ENCODE data around the gene IQSEC1. TPM values are rescaled to one million over a fixed set of nuclear protein-coding genes. Genes with fewer than 3 reads are reported as not detected.

The IQSEC1 gene
- total and polyA plus RNA-seq, 10 of the 15 experiments (the other 5 are each of a cell fraction or from before 2014, with no cell fraction given): 0.92 to 55.2 (median 8.5) TPM

DNA sequence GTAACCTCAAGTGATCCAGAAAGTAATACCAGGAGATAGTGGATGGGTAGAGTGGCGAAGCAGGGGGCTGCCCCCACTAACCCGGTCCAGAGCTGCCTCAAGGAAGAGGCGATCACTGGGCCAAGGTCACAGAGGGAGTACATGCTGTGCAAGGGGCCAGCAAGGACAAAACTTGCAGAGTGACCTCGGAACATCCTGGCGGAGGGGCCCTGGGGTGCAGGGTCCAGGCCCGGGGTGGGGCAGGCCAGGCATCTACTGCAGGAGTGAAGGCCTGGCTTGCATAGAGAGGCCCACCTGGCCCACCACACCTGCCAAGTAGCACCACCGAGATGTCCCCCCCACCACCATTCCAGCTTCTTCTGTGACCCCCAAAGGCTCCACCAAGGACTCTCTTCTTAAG, 17.6 kb downstream of the IQSEC1 start (continued):
- no peak for TF ChIP-seq E2F8 (IDR thresholded peaks at IDR 0.05; ENCODE audit: low read depth, partially characterized antibody)
- TF ChIP-seq NFIC (IDR thresholded peaks at IDR 0.05; ENCODE audit: low read depth, low read length): no peak
- TF ChIP-seq RELA (IDR thresholded peaks at IDR 0.05; ENCODE audit: borderline replicate concordance, partially characterized antibody): no peak
- TF ChIP-seq CHD2 (IDR thresholded peaks at IDR 0.05; ENCODE audit: borderline replicate concordance, low read depth, low read length): no peak

DNA sequence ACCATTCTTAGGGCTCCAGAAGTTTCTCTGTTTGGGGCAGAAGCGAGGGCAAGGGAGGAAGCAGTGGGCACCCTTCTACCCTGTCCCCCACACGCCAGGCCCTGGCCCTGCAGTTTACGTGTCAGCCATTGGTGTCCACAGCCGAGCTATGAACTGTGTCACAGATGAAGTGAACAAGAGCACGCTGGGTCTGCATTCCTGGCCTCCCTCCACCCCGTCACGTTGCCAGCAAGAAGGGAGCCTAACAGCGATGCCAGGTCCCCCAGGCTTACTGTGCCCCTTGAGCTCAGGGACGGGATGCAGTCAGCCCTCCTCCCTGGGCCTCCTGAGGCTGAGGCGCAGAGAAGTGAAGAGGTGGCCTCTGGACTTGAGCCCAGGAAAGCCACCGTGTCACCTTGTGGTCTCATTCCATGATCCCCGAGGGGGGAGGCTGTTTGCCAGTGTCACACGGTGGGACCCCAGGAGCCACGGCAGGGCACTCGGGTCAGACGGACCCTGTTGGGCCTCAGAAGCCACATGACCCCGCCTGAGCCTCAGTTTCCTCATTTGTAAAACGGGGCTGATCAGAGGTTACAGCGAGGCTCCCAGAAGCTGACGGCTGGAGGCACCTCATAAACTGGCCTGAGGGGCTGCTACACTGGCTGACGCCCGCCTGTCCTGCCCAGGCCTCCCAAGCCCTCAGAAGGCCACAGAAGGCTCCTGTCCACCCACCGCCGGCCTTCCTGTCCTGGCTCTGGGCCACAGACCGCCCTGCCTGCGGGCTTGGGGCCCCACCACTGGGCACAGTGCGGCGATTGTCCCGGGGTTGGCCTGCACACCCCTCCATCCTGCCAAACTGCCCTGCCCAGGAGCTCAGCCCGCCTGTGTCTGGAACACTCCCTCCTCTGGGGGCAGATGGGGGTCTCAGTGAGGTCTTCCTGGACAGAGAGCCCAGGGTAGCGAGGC, 18.6 kb downstream of the IQSEC1 start:
- RAD21 ChIA-PET (ENCODE audit: unreplicated experiment): interaction anchor here (0.5 kb wide), 1 partner anchor 1901 kb away, joined by 3 read pairs; no protein-coding TSS in a partner anchor
- no peaks in the 10 kb centered on the region for H3K9me3 ChIP-seq (replicated peaks; ENCODE audit: control insufficient read depth, insufficient read depth, low read length)
- no peak overlapping the region for H3K4me2 ChIP-seq (ENCODE audit: control insufficient read depth, insufficient read depth)
- POLR2A ChIA-PET: no interaction called here
- BruUV-seq (replicated peaks): no TSS peak
- no peak overlapping the region for H3K27ac ChIP-seq (ENCODE audit: control insufficient read depth, insufficient read depth)
- no peak for FAIRE-seq
- no peaks in the 10 kb centered on the region; a peak in 1 of 4 replicates for H3K36me3 ChIP-seq (ENCODE audit: control insufficient read depth in 2 of 2, insufficient read depth in 2 of 2, low read length in 1 of 2)
- H3K79me2 ChIP-seq (ENCODE audit: control insufficient read depth, insufficient read depth, low read length): no peaks in the 10 kb centered on the region; the same call in 1 of the 2 replicates
- WGBS (ENCODE audit: insufficient coverage, insufficient replicate concordance, low lambda C conversion rate, missing lambda C conversion rate): 61% methylated on average over 30 of the region's 31 CpGs
- no peaks in the 10 kb centered on the region for H3K27me3 ChIP-seq (replicated peaks in 1 of 2; ENCODE audit: control insufficient read depth in 2 of 2, insufficient read depth in 2 of 2, low read length in 1 of 2)
- no peak for DNase-seq (ENCODE audit: low read depth, low spot score)
- H3K9ac ChIP-seq (ENCODE audit: control insufficient read depth, insufficient read depth, low read length): no peak overlapping the region
- H4K20me1 ChIP-seq (ENCODE audit: control insufficient read depth, insufficient read depth): no peaks in the 10 kb centered on the region
- no peak overlapping the region for H2AFZ ChIP-seq (ENCODE audit: control insufficient read depth, low read depth, low read length)
- no peaks in the 10 kb centered on the region for H3K4me1 ChIP-seq (ENCODE audit: control insufficient read depth, insufficient read depth, low read length)
- CTCF ChIA-PET: interaction anchor here (1.1 kb wide), 1 partner anchor 42 kb away, joined by 3 read pairs; no protein-coding TSS in a partner anchor
- intact Hi-C loops (cut with micrococcal nuclease; ENCODE audit: unreplicated experiment): no loop called here
- in situ Hi-C loops (cut with MboI): no loop called here
- ATAC-seq: no peak
- no peak overlapping the region for H3K4me3 ChIP-seq
- SMC1A ChIA-PET (ENCODE audit: uncharacterized antibody, unreplicated experiment): interaction anchor here (0.9 to 1.2 kb wide), 2 partner anchors 11 to 65 kb away, joined by 3 read pairs; no protein-coding TSS in a partner anchor
- TF ChIP-seq, protein P1, sequence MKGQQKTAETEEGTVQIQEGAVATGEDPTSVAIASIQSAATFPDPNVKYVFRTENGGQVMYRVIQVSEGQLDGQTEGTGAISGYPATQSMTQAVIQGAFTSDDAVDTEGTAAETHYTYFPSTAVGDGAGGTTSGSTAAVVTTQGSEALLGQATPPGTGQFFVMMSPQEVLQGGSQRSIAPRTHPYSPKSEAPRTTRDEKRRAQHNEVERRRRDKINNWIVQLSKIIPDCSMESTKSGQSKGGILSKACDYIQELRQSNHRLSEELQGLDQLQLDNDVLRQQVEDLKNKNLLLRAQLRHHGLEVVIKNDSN (IDR thresholded peaks at IDR 0.05; ENCODE audit: borderline replicate concordance, extremely low read length, insufficient read depth, low read depth, low read length): no peak
- TF ChIP-seq ASH2L (IDR thresholded peaks at IDR 0.05; ENCODE audit: borderline replicate concordance, low read depth): no peak
- no peak for TF ChIP-seq CHD1 (IDR thresholded peaks at IDR 0.05; ENCODE audit: low read depth, low read length)
- no peak for TF ChIP-seq ZNF687 (IDR thresholded peaks at IDR 0.05)
- TF ChIP-seq CEBPB (IDR thresholded peaks at IDR 0.05; ENCODE audit: borderline replicate concordance in 1 of 2, low read depth in 2 of 2, low read length in 2 of 2): no peak

Measured in GM12878 (cell line).